HEK293 (cell line): Measurements from ENCODE around the gene ALLC.
"Not testable (repeated sequence)": the region's sequence is repeated elsewhere in the genome, so short reads cannot be mapped to it uniquely, and the experiment has no call there.

ENCODE experiments used
- CTCF ChIA-PET: fragments of 350-600 bp; formaldehyde crosslinking; extraction: SDS; loops from one replicate; lab custom pipeline; 2021; ENCODE audit warnings: antibody characterized with exemption; lab: Yijun Ruan, JAX
- POLR2A ChIA-PET: fragments of 300-600 bp; formaldehyde crosslinking; extraction: SDS; loops from one replicate; lab custom pipeline; 2020; ENCODE audit warnings: antibody characterized with exemption, inconsistent platforms; lab: Yijun Ruan, JAX
- H3K27ac ChIP-seq: fragments of 200-500 bp; sonication (Bioruptor generic); 2 replicates; pipeline ENCODE4 v1.5.1; 2014; ENCODE audit warnings: low read depth, low read length, control low read depth, inconsistent platforms; ENCODE audit errors: extremely low read depth
- H3K36me3 ChIP-seq, 2 experiments: fragments of 200-500 bp in 1 of 2; sonication (Bioruptor generic) in 1 of 2; 1 replicate in 1 of 2; 2 replicates in 1 of 2; pipeline ENCODE4 v1.5.1; 2014 to 2017; ENCODE audit warnings: inconsistent platforms in 2 of 2, low read length in 2 of 2; ENCODE audit not compliant: control insufficient read depth in 2 of 2, insufficient read depth in 1 of 2
- H3K4me1 ChIP-seq: fragments of 200-500 bp; sonication (Bioruptor generic); 2 replicates; pipeline ENCODE4 v1.5.1; 2014; ENCODE audit warnings: mild to moderate bottlenecking, low read length, inconsistent platforms; ENCODE audit not compliant: control insufficient read depth, insufficient read depth
- H3K4me3 ChIP-seq: 2 replicates; pipeline ENCODE4 v1.5.1; 2011; ENCODE audit warnings: low read depth, mild to moderate bottlenecking, control low read depth, low read length, moderate library complexity
- H3K9me3 ChIP-seq: fragments of 200-500 bp; sonication (Bioruptor generic); 2 replicates; pipeline ENCODE4 v1.5.1; 2014; ENCODE audit warnings: low read depth, low read length, inconsistent platforms; ENCODE audit not compliant: control insufficient read depth, insufficient read depth
- BCL11A ChIP-seq: fragments of 450-650 bp; formaldehyde crosslinking; IDR thresholded peaks from 2 replicates; pipeline ENCODE4 v1.5.1; 2016; ENCODE audit warnings: low read depth, missing biosample characterization, missing genetic modification characterization
- EGR2 ChIP-seq: fragments of 450-650 bp; formaldehyde crosslinking; IDR thresholded peaks from 2 replicates; pipeline ENCODE4 v1.5.1; 2016; ENCODE audit warnings: low read depth, missing biosample characterization, missing genetic modification characterization
- IKZF3 ChIP-seq: fragments of 450-650 bp; IDR thresholded peaks from 2 replicates; pipeline ENCODE4 v1.5.0; 2018; ENCODE audit warnings: missing biosample characterization, mild to moderate bottlenecking, missing genetic modification characterization, moderate library complexity
- OSR2 ChIP-seq: fragments of 450-650 bp; formaldehyde crosslinking; IDR thresholded peaks from 2 replicates; pipeline ENCODE4 v1.5.1; 2016; ENCODE audit warnings: missing biosample characterization, missing genetic modification characterization
- YY1 ChIP-seq: fragments of 450-650 bp; formaldehyde crosslinking; IDR thresholded peaks from 2 replicates; pipeline ENCODE4 v1.5.1; 2018; ENCODE audit warnings: missing biosample characterization, missing genetic modification characterization
- ZBTB17 ChIP-seq: fragments of 450-650 bp; formaldehyde crosslinking; IDR thresholded peaks from 2 replicates; pipeline ENCODE4 v1.5.1; 2016; ENCODE audit warnings: missing biosample characterization, missing genetic modification characterization
- ZFHX2 ChIP-seq: fragments of 450-650 bp; formaldehyde crosslinking; conservative IDR thresholded peaks from 2 replicates; pipeline ENCODE4 v1.5.1; 2016; ENCODE audit warnings: missing biosample characterization, missing genetic modification characterization
- ZNF169 ChIP-seq: fragments of 450-650 bp; formaldehyde crosslinking; IDR thresholded peaks from 2 replicates; pipeline ENCODE4 v1.5.1; 2016; ENCODE audit warnings: missing biosample characterization, missing genetic modification characterization
- ZNF202 ChIP-seq: fragments of 450-650 bp; formaldehyde crosslinking; IDR thresholded peaks from 2 replicates; pipeline ENCODE4 v1.5.1; 2016; ENCODE audit warnings: missing biosample characterization, missing genetic modification characterization, borderline replicate concordance
- ZNF341 ChIP-seq: fragments of 450-650 bp; formaldehyde crosslinking; IDR thresholded peaks from 2 replicates; pipeline ENCODE4; 2016; ENCODE audit warnings: low read depth, missing biosample characterization, missing genetic modification characterization
- ZNF366 ChIP-seq: fragments of 450-650 bp; formaldehyde crosslinking; conservative IDR thresholded peaks from 2 replicates; pipeline ENCODE4 v1.5.1; 2016; ENCODE audit warnings: missing biosample characterization, missing genetic modification characterization
- ZNF416 ChIP-seq: fragments of 450-650 bp; formaldehyde crosslinking; IDR thresholded peaks from 2 replicates; pipeline ENCODE4 v1.5.1; 2016; ENCODE audit warnings: missing biosample characterization, missing genetic modification characterization
- ZNF426 ChIP-seq: fragments of 450-650 bp; formaldehyde crosslinking; IDR thresholded peaks from 2 replicates; pipeline ENCODE4 v1.5.1; 2017; ENCODE audit warnings: missing biosample characterization, missing genetic modification characterization, mild to moderate bottlenecking, inconsistent platforms, moderate library complexity
- ZNF48 ChIP-seq: fragments of 450-650 bp; formaldehyde crosslinking; IDR thresholded peaks from 2 replicates; pipeline ENCODE4 v1.5.1; 2016; ENCODE audit warnings: missing biosample characterization, missing genetic modification characterization
- ZNF555 ChIP-seq: fragments of 450-650 bp; formaldehyde crosslinking; conservative IDR thresholded peaks from 2 replicates; pipeline ENCODE4 v1.5.1; 2017; ENCODE audit warnings: missing biosample characterization, mild to moderate bottlenecking, missing genetic modification characterization, inconsistent platforms
- ZNF623 ChIP-seq: fragments of 450-650 bp; formaldehyde crosslinking; IDR thresholded peaks from 2 replicates; pipeline ENCODE4 v1.5.1; 2016; ENCODE audit warnings: missing biosample characterization, missing genetic modification characterization
- ZNF664 ChIP-seq: fragments of 450-650 bp; formaldehyde crosslinking; IDR thresholded peaks from 2 replicates; pipeline ENCODE4 v1.5.1; 2016; ENCODE audit warnings: missing biosample characterization, missing genetic modification characterization
- ZNF777 ChIP-seq: fragments of 450-650 bp; formaldehyde crosslinking; IDR thresholded peaks from 2 replicates; pipeline ENCODE4 v1.5.1; 2017; ENCODE audit warnings: missing biosample characterization, missing genetic modification characterization, borderline replicate concordance
- ZNF792 ChIP-seq: fragments of 450-650 bp; formaldehyde crosslinking; IDR thresholded peaks from 2 replicates; pipeline ENCODE4 v1.5.1; 2016; ENCODE audit warnings: missing biosample characterization, missing genetic modification characterization
- ZXDB ChIP-seq: fragments of 450-650 bp; formaldehyde crosslinking; IDR thresholded peaks from 2 replicates; pipeline ENCODE4 v1.5.1; 2016; ENCODE audit warnings: missing biosample characterization, missing genetic modification characterization
- TF ChIP-seq, protein P1 (sequence below): fragments of 450-650 bp; IDR thresholded peaks from 2 replicates; pipeline ENCODE4 v1.5.1; 2018; ENCODE audit warnings: missing biosample characterization, missing genetic modification characterization
- TF ChIP-seq, protein P2 (sequence below): fragments of 450-650 bp; formaldehyde crosslinking; IDR thresholded peaks from 2 replicates; pipeline ENCODE4 v1.5.1; 2016; ENCODE audit warnings: missing biosample characterization, missing genetic modification characterization, low read depth
- TF ChIP-seq, protein P3 (sequence below): fragments of 450-650 bp; formaldehyde crosslinking; IDR thresholded peaks from 2 replicates; pipeline ENCODE4 v1.5.1; 2016; ENCODE audit warnings: missing biosample characterization, missing genetic modification characterization

Gene ALLC

GRCh38 chr2:3635171-3635974, 22.6 kb upstream of the ALLC start:
- POLR2A ChIA-PET = no interaction called here
- no peaks in the 10 kb centered on the region for H3K4me1 ChIP-seq
- CTCF ChIA-PET = no interaction called here
- no peak overlapping the region for H3K27ac ChIP-seq
- no peaks in the 10 kb centered on the region for H3K9me3 ChIP-seq
- TF ChIP-seq ZNF792 (tag by site-specific recombination) = no peak
- TF ChIP-seq ZNF426 (tag by site-specific recombination) = no peak
- no peak for TF ChIP-seq ZNF777 (tag by site-specific recombination)
- TF ChIP-seq, protein P1, sequence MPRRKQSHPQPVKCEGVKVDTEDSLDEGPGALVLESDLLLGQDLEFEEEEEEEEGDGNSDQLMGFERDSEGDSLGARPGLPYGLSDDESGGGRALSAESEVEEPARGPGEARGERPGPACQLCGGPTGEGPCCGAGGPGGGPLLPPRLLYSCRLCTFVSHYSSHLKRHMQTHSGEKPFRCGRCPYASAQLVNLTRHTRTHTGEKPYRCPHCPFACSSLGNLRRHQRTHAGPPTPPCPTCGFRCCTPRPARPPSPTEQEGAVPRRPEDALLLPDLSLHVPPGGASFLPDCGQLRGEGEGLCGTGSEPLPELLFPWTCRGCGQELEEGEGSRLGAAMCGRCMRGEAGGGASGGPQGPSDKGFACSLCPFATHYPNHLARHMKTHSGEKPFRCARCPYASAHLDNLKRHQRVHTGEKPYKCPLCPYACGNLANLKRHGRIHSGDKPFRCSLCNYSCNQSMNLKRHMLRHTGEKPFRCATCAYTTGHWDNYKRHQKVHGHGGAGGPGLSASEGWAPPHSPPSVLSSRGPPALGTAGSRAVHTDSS (tag by site-specific recombination) = no peak
- no peak for TF ChIP-seq ZNF202 (tag by site-specific recombination)
- TF ChIP-seq ZNF48 = no peak
- no peak for TF ChIP-seq ZNF555 (tag by site-specific recombination)
- TF ChIP-seq ZNF623 (tag by site-specific recombination) = no peak
- no peak for TF ChIP-seq EGR2
- no peak for TF ChIP-seq IKZF3
- TF ChIP-seq, all 188 proteins: peak for 0
- Histone ChIP-seq H3K36me3 (no peaks in the 10 kb centered on the region), H3K4me3 (no peak overlapping the region)

DNA sequence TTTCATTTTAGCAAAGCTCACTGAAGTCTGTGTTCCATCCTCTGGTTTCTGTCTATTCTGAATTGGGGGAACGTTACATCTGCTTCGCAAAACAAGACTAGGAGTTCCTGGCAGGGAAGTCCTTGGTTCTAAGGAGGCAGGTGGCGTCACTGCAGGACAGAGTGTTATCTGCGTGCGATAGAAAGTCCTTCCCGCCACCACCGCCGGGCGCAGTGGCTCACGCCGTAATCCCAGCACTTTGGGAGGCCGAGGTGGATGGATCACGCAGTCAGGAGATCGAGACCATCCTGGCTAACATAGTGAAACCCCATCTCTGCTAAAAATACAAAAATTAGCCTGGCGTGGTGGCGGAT, 22.0 kb upstream of the ALLC start:
- CTCF ChIA-PET, H3K36me3 ChIP-seq, H3K4me3 ChIP-seq, H3K27ac ChIP-seq, H3K9me3 ChIP-seq, H3K4me1 ChIP-seq, POLR2A ChIA-PET: not testable (repeated sequence)

DNA sequence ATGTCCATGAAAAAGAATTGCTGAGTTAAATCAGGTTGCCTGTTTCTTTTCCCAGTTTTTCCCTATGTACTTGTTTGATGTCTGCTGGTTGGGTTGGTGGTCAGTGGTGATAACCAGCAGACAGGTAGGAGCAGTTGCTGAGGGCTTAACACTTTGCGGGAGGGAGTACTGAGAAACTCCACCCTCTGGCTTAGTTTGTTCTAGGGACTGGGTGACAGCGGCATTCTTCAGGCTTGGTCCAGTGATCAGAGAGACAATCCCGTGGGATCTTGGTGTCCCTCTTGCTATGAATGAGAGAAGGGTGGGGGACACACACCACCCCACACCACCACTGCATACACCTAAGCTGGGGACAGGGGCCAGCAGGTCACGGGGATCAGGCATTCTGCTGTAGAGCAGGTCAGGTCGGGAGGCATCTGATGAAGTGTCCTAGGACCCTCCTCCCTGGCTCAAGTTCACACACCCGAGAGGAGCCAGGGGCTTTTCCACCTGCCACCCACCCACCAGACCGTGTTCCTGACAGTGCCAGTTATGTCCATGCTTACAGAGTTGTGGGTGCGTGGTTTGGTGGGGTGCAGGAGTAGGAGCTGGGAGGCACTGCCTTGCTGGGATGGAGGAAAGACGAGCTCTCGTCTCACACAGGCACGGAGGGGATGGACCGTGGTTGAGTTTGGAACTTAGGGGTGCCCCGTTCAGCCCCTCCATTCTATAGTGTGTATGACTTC, 21.3 kb upstream of the ALLC start:
- Histone ChIP-seq H3K4me3 (no peak overlapping the region), H3K36me3 (no peaks in the 10 kb centered on the region), H3K9me3 (no peaks in the 10 kb centered on the region), H3K27ac (no peak overlapping the region), H3K4me1 (no peaks in the 10 kb centered on the region)
- CTCF ChIA-PET = interaction anchor here (0.6 kb wide), 1 partner anchor 8 kb away, joined by 3 read pairs; no protein-coding TSS in a partner anchor
- POLR2A ChIA-PET = no interaction called here
- TF ChIP-seq, protein P2, sequence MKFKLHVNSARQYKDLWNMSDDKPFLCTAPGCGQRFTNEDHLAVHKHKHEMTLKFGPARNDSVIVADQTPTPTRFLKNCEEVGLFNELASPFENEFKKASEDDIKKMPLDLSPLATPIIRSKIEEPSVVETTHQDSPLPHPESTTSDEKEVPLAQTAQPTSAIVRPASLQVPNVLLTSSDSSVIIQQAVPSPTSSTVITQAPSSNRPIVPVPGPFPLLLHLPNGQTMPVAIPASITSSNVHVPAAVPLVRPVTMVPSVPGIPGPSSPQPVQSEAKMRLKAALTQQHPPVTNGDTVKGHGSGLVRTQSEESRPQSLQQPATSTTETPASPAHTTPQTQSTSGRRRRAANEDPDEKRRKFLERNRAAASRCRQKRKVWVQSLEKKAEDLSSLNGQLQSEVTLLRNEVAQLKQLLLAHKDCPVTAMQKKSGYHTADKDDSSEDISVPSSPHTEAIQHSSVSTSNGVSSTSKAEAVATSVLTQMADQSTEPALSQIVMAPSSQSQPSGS = no peak
- TF ChIP-seq ZFHX2 (tag by site-specific recombination) (no peak), BCL11A (tag by site-specific recombination) (no peak), ZNF169 (tag by site-specific recombination) (no peak), ZNF416 (tag by site-specific recombination) (no peak), OSR2 (no peak), ZNF341 (tag by site-specific recombination) (no peak), ZXDB (tag by site-specific recombination) (no peak), ZNF202 (tag by site-specific recombination) (no peak), YY1 (no peak), ZNF366 (no peak), ZNF777 (tag by site-specific recombination) (no peak), ZBTB17 (tag by site-specific recombination) (no peak), ZNF664 (tag by site-specific recombination) (no peak)
- TF ChIP-seq, protein P3, sequence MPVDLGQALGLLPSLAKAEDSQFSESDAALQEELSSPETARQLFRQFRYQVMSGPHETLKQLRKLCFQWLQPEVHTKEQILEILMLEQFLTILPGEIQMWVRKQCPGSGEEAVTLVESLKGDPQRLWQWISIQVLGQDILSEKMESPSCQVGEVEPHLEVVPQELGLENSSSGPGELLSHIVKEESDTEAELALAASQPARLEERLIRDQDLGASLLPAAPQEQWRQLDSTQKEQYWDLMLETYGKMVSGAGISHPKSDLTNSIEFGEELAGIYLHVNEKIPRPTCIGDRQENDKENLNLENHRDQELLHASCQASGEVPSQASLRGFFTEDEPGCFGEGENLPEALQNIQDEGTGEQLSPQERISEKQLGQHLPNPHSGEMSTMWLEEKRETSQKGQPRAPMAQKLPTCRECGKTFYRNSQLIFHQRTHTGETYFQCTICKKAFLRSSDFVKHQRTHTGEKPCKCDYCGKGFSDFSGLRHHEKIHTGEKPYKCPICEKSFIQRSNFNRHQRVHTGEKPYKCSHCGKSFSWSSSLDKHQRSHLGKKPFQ (tag by site-specific recombination) = no peak
